Measurements from ENCODE around the gene DNAH6. TPM values are rescaled to one million over a fixed set of nuclear protein-coding genes. Genes with fewer than 3 reads are reported as not detected.

Gene DNAH6
- total RNA-seq, 2 experiments from 2014 or later = 0.45 to 0.50 TPM

GRCh38 chr2:84687498-84688149 is 171.3 kb downstream of the DNAH6 start:
- Mint-ChIP-seq H3K27ac (no peak overlapping the region), H3K4me1 (peaks cover 2% of the 10 kb centered on the region), H3K9me3 (no peaks in the 10 kb centered on the region), H3K36me3 (ENCODE audit: low read depth) (no peaks in the 10 kb centered on the region), H3K4me3 (no peak overlapping the region), H3K27me3 (no peaks in the 10 kb centered on the region)
- no peak for DNase-seq
- ChIA-PET CTCF (interaction anchor here (0.7 to 1.5 kb wide), 2 partner anchors 10 to 177 kb away, joined by 4 to 5 read pairs; no protein-coding TSS in a partner anchor), POLR2A (no interaction called here)

GRCh38 chr2:84690225-84690624 is 173.9 kb downstream of the DNAH6 start:
- CTCF ChIA-PET = no interaction called here
- no peak overlapping the region for H3K4me3 Mint-ChIP-seq
- POLR2A ChIA-PET = no interaction called here
- H3K27ac Mint-ChIP-seq = no peak overlapping the region
- H3K9me3 Mint-ChIP-seq = no peaks in the 10 kb centered on the region
- peaks cover 11% of the 10 kb centered on the region for H3K4me1 Mint-ChIP-seq
- no peak for DNase-seq
- H3K36me3 Mint-ChIP-seq (ENCODE audit: low read depth) = no peaks in the 10 kb centered on the region
- H3K27me3 Mint-ChIP-seq = no peaks in the 10 kb centered on the region

GRCh38 chr2:84694088-84694622 is 177.9 kb downstream of the DNAH6 start:
- ChIA-PET POLR2A (no interaction called here), CTCF (interaction anchor here (1.9 kb wide), 1 partner anchor 14 kb away, joined by 3 read pairs; no protein-coding TSS in a partner anchor)
- Mint-ChIP-seq H3K4me3 (no peak overlapping the region), H3K9me3 (no peaks in the 10 kb centered on the region), H3K27ac (peak overlapping the region; percentile 9), H3K4me1 (peaks cover 9% of the 10 kb centered on the region), H3K36me3 (ENCODE audit: low read depth) (no peaks in the 10 kb centered on the region), H3K27me3 (no peaks in the 10 kb centered on the region)
- DNase-seq = no peak

- ChIA-PET POLR2A (no interaction called here), CTCF (no interaction called here)
- Mint-ChIP-seq H3K9me3 (peaks cover 3% of the 10 kb centered on the region), H3K27ac (no peak overlapping the region), H3K4me1 (peaks cover 9% of the 10 kb centered on the region), H3K27me3 (no peaks in the 10 kb centered on the region), H3K36me3 (ENCODE audit: low read depth) (no peaks in the 10 kb centered on the region), H3K4me3 (no peak overlapping the region)
- no peak for DNase-seq
These were observed 181.6 kb downstream of the DNAH6 start for GRCh38 chr2:84697895-84698294.

- ChIA-PET CTCF (no interaction called here), POLR2A (no interaction called here)
- Mint-ChIP-seq H3K9me3 (peaks cover 7% of the 10 kb centered on the region), H3K4me1 (no peaks in the 10 kb centered on the region), H3K4me3 (no peak overlapping the region), H3K36me3 (ENCODE audit: low read depth) (no peaks in the 10 kb centered on the region), H3K27me3 (no peaks in the 10 kb centered on the region), H3K27ac (no peak overlapping the region)
- no peak for DNase-seq
These were observed 183.7 kb downstream of the DNAH6 start for GRCh38 chr2:84700006-84700405.

GRCh38 chr2:84701880-84702279 is 185.6 kb downstream of the DNAH6 start:
- CTCF ChIA-PET = no interaction called here
- no peak for DNase-seq
- POLR2A ChIA-PET = no interaction called here
- peaks cover 7% of the 10 kb centered on the region for H3K9me3 Mint-ChIP-seq
- H3K36me3 Mint-ChIP-seq (ENCODE audit: low read depth) = no peaks in the 10 kb centered on the region
- H3K27me3 Mint-ChIP-seq = no peaks in the 10 kb centered on the region
- H3K4me3 Mint-ChIP-seq = no peak overlapping the region
- H3K27ac Mint-ChIP-seq = no peak overlapping the region
- H3K4me1 Mint-ChIP-seq = no peaks in the 10 kb centered on the region

GRCh38 chr2:84702941-84703340 is 186.6 kb downstream of the DNAH6 start:
- H3K36me3 Mint-ChIP-seq (ENCODE audit: low read depth) = no peaks in the 10 kb centered on the region
- H3K4me3 Mint-ChIP-seq = no peak overlapping the region
- H3K27ac Mint-ChIP-seq = no peak overlapping the region
- CTCF ChIA-PET = no interaction called here
- no peak for DNase-seq
- no peaks in the 10 kb centered on the region for H3K27me3 Mint-ChIP-seq
- peaks cover 7% of the 10 kb centered on the region for H3K9me3 Mint-ChIP-seq
- POLR2A ChIA-PET = interaction anchor here (1.5 kb wide), 1 partner anchor 59 kb away, joined by 3 read pairs; no protein-coding TSS in a partner anchor
- H3K4me1 Mint-ChIP-seq = no peaks in the 10 kb centered on the region

- no peaks in the 10 kb centered on the region for H3K36me3 Mint-ChIP-seq (ENCODE audit: low read depth)
- H3K27ac Mint-ChIP-seq = no peak overlapping the region
- no peaks in the 10 kb centered on the region for H3K27me3 Mint-ChIP-seq
- no peaks in the 10 kb centered on the region for H3K4me1 Mint-ChIP-seq
- ChIA-PET POLR2A (interaction anchor here (1.5 kb wide), 1 partner anchor 58 kb away, joined by 3 read pairs; no protein-coding TSS in a partner anchor), CTCF (no interaction called here)
- DNase-seq = no peak
- peaks cover 7% of the 10 kb centered on the region for H3K9me3 Mint-ChIP-seq
- H3K4me3 Mint-ChIP-seq = no peak overlapping the region
These were observed 187.5 kb downstream of the DNAH6 start for GRCh38 chr2:84703831-84704230.

GRCh38 chr2:84704505-84705244 is 188.4 kb downstream of the DNAH6 start:
- H3K4me1 Mint-ChIP-seq = no peaks in the 10 kb centered on the region
- H3K4me3 Mint-ChIP-seq = no peak overlapping the region
- H3K9me3 Mint-ChIP-seq = peaks cover 7% of the 10 kb centered on the region
- H3K27ac Mint-ChIP-seq = no peak overlapping the region
- DNase-seq = no peak
- POLR2A ChIA-PET = no interaction called here
- CTCF ChIA-PET = interaction anchor here (0.6 kb wide), 1 partner anchor 216 kb away, joined by 3 read pairs; no protein-coding TSS in a partner anchor
- no peaks in the 10 kb centered on the region for H3K27me3 Mint-ChIP-seq
- H3K36me3 Mint-ChIP-seq (ENCODE audit: low read depth) = no peaks in the 10 kb centered on the region

- DNase-seq = no peak
- H3K27me3 Mint-ChIP-seq = no peaks in the 10 kb centered on the region
- H3K36me3 Mint-ChIP-seq (ENCODE audit: low read depth) = no peaks in the 10 kb centered on the region
- H3K9me3 Mint-ChIP-seq = peaks cover 4% of the 10 kb centered on the region
- no peak overlapping the region for H3K4me3 Mint-ChIP-seq
- ChIA-PET CTCF (no interaction called here), POLR2A (no interaction called here)
- no peaks in the 10 kb centered on the region for H3K4me1 Mint-ChIP-seq
- no peak overlapping the region for H3K27ac Mint-ChIP-seq
These were observed 189.6 kb downstream of the DNAH6 start for GRCh38 chr2:84705858-84706257.

GRCh38 chr2:84708442-84708841 is 192.1 kb downstream of the DNAH6 start:
- Mint-ChIP-seq H3K27me3 (no peaks in the 10 kb centered on the region), H3K4me1 (no peaks in the 10 kb centered on the region), H3K36me3 (ENCODE audit: low read depth) (no peaks in the 10 kb centered on the region), H3K27ac (no peak overlapping the region), H3K9me3 (no peaks in the 10 kb centered on the region), H3K4me3 (no peak overlapping the region)
- CTCF ChIA-PET = no interaction called here
- no peak for DNase-seq
- POLR2A ChIA-PET = no interaction called here

GRCh38 chr2:84711651-84712050 is 195.4 kb downstream of the DNAH6 start:
- ChIA-PET CTCF (no interaction called here), POLR2A (interaction anchor here (0.5 kb wide), 1 partner anchor 28 kb away, joined by 3 read pairs; no protein-coding TSS in a partner anchor)
- Mint-ChIP-seq H3K36me3 (ENCODE audit: low read depth) (no peaks in the 10 kb centered on the region), H3K27ac (no peak overlapping the region), H3K27me3 (no peaks in the 10 kb centered on the region), H3K4me1 (no peaks in the 10 kb centered on the region), H3K4me3 (no peak overlapping the region), H3K9me3 (no peaks in the 10 kb centered on the region)
- no peak for DNase-seq

GRCh38 chr2:84713441-84713840 is 197.1 kb downstream of the DNAH6 start:
- Mint-ChIP-seq H3K27ac (no peak overlapping the region), H3K36me3 (ENCODE audit: low read depth) (no peaks in the 10 kb centered on the region), H3K4me3 (no peak overlapping the region), H3K9me3 (no peaks in the 10 kb centered on the region), H3K4me1 (no peaks in the 10 kb centered on the region), H3K27me3 (no peaks in the 10 kb centered on the region)
- DNase-seq = no peak
- ChIA-PET CTCF (interaction anchor here (1.0 kb wide), 1 partner anchor 169 kb away, joined by 3 read pairs; no protein-coding TSS in a partner anchor), POLR2A (no interaction called here)

All from activated CD4-positive, alpha-beta memory T cell treated with anti-CD3 and anti-CD28 coated beads, Interleukin-2, amount 10 ng/mL, durations not matched to agents 7 days and 5 days (primary cell).